ENCODE results near the gene RSRC1.

DNA sequence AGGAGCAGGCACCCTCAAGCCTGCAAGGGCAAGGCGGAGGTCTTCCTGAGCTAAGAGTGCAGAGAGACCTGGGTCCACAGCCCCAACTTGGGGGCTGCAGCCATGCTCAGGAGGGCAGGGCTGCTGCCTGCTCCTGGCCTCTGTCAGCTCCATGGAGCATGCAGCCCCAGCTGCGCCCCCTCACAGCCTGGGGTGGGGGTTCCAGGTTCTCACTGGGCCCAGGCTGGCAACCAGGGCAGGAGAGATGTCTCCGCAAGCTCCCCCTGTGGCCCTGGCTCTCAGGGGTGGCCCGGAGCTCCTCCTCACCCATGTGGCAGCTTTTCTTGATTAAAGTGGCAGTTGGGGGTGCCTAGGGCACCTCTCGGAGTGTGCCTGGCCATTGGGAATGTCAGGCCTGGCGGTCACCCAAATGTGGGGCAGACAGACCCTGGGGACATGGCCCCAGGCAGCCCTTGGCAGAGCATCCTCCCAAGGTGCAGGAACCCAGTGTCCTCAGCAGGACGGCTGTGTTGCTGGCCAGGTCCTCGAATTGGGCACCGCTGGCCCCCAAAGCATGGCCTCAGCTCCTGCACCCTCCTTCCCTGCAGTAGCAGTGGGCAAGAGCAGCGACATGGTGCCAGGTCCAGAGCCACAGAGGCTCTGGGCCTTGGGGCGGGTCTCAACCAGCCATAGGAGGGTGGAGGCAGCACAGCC lies 251.0 kb downstream of the RSRC1 start:
- TF ChIP-seq, protein P1, sequence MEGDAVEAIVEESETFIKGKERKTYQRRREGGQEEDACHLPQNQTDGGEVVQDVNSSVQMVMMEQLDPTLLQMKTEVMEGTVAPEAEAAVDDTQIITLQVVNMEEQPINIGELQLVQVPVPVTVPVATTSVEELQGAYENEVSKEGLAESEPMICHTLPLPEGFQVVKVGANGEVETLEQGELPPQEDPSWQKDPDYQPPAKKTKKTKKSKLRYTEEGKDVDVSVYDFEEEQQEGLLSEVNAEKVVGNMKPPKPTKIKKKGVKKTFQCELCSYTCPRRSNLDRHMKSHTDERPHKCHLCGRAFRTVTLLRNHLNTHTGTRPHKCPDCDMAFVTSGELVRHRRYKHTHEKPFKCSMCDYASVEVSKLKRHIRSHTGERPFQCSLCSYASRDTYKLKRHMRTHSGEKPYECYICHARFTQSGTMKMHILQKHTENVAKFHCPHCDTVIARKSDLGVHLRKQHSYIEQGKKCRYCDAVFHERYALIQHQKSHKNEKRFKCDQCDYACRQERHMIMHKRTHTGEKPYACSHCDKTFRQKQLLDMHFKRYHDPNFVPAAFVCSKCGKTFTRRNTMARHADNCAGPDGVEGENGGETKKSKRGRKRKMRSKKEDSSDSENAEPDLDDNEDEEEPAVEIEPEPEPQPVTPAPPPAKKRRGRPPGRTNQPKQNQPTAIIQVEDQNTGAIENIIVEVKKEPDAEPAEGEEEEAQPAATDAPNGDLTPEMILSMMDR (IDR thresholded peaks at IDR 0.05): no peak
- TF ChIP-seq POLR2AphosphoS5 (IDR thresholded peaks at IDR 0.05; ENCODE audit: insufficient read depth in 1 of 2, low read depth in 1 of 2): no peak
